PC-3 (cell line): ENCODE data around the gene GPR152. TPM values are rescaled to one million over a fixed set of nuclear protein-coding genes. Genes with fewer than 3 reads are reported as not detected.

Experiments used
- ATAC-seq: fragments of 200-7000 bp; cut with Tn5 transposase; 2 replicates; pipeline ENCODE4 v1.9.1; 2020; ENCODE audit warnings: mild to moderate bottlenecking, moderate library complexity
- BruUV-seq: library from RNA; stranded (reverse); fragments of 400-500 nt; replicated peaks from 2 replicates; lab custom pipeline; 2021; lab: Mats Ljungman, UMichigan
- CTCF ChIA-PET: fragments of 300-600 bp; sonication (Branson Sonifier 250); formaldehyde crosslinking; loops from one replicate; lab custom pipeline; 2022; ENCODE audit warnings: antibody characterized with exemption; lab: Charles Lee
- POLR2A ChIA-PET: fragments of 300-600 bp; sonication (Branson Sonifier 250); formaldehyde crosslinking; loops from one replicate; lab custom pipeline; 2022; ENCODE audit warnings: antibody characterized with exemption; ENCODE audit not compliant: unreplicated experiment; lab: Charles Lee
- DNase-seq: peaks from one replicate; pipeline ENCODE4 v3.0.0-alpha.2; 2015
- H2AFZ ChIP-seq: fragments of 300-600 bp; sonication (generic); 2 replicates; pipeline ENCODE4 v1.6.0; 2016; ENCODE audit warnings: antibody characterized with exemption, low read length
- H3F3A ChIP-seq: fragments of 300-600 bp; sonication (generic); one replicate; pipeline ENCODE4 v1.6.0; 2017; ENCODE audit warnings: antibody characterized with exemption, low read length, control low read depth, mild to moderate bottlenecking; ENCODE audit not compliant: unreplicated experiment
- H3K27ac ChIP-seq: fragments of 300-600 bp; sonication (generic); 2 replicates; pipeline ENCODE4 v1.5.1; 2016; ENCODE audit warnings: mild to moderate bottlenecking, low read length
- H3K27me3 ChIP-seq: fragments of 300-600 bp; sonication (generic); 2 replicates; pipeline ENCODE4 v1.6.1; 2016; ENCODE audit warnings: low read length, mixed read lengths
- H3K36me3 ChIP-seq: fragments of 300-600 bp; sonication (generic); 2 replicates; pipeline ENCODE4 v1.6.1; 2016; ENCODE audit warnings: low read depth, mixed run types, low read length, mixed read lengths
- H3K4me1 ChIP-seq: fragments of 300-600 bp; sonication (generic); 2 replicates; pipeline ENCODE4 v1.5.1; 2016; ENCODE audit warnings: low read length; ENCODE audit not compliant: insufficient read depth
- H3K4me2 ChIP-seq: fragments of 300-600 bp; sonication (generic); 2 replicates; pipeline ENCODE4 v1.6.0; 2016; ENCODE audit warnings: low read length
- H3K4me3 ChIP-seq: fragments of 300-600 bp; sonication (generic); 2 replicates; pipeline ENCODE4 v1.5.1; 2016; ENCODE audit warnings: mild to moderate bottlenecking, low read length, mixed read lengths
- H3K79me2 ChIP-seq: fragments of 300-600 bp; sonication (generic); 2 replicates; pipeline ENCODE4 v1.6.1; 2017; ENCODE audit warnings: low read length, mixed read lengths
- H3K9ac ChIP-seq: fragments of 300-600 bp; sonication (generic); 2 replicates; pipeline ENCODE4 v1.6.0; 2016; ENCODE audit warnings: mild to moderate bottlenecking, low read length
- H3K9me2 ChIP-seq: fragments of 300-600 bp; sonication (generic); replicated peaks from 2 replicates; pipeline ENCODE4 v1.6.1; 2016; ENCODE audit warnings: mixed run types, low read length, mixed read lengths
- H3K9me3 ChIP-seq: fragments of 300-600 bp; sonication (generic); 2 replicates; pipeline ENCODE4 v1.6.1; 2016; ENCODE audit warnings: low read length, mixed read lengths
- H4K20me1 ChIP-seq: fragments of 300-600 bp; sonication (generic); 2 replicates; pipeline ENCODE4 v1.6.1; 2016; ENCODE audit warnings: low read length, mixed read lengths
- EZH2 ChIP-seq: fragments of 300-600 bp; sonication (generic); IDR thresholded peaks from one replicate; pipeline ENCODE4 v1.6.1; 2017; ENCODE audit warnings: antibody characterized with exemption, mild to moderate bottlenecking, low read length; ENCODE audit not compliant: unreplicated experiment
- EZH2phosphoT487 ChIP-seq: fragments of 300-600 bp; sonication (generic); IDR thresholded peaks from 2 replicates; pipeline ENCODE4 v1.6.1; 2018; ENCODE audit warnings: mild to moderate bottlenecking, antibody characterized with exemption, low read length, borderline replicate concordance
- intact Hi-C: fragments of 100-400 bp; cut with micrococcal nuclease; formaldehyde crosslinking; loops from 2 replicates; pipeline ENCODE4 v1.9.0; 2023
- total RNA-seq: library from RNA; depleted of rRNA; stranded (reverse); fragments of >200 nt; gene quantifications from 2 replicates; pipeline ENCODE4 v1.2.3, GENCODE V29; 2014
- TF ChIP-seq, protein P1 (sequence below): fragments of 300-600 bp; sonication (generic); conservative IDR thresholded peaks from 2 replicates; pipeline ENCODE4 v1.5.1; 2017; ENCODE audit warnings: antibody characterized with exemption, low read depth, mild to moderate bottlenecking, low read length

The GPR152 gene
- total RNA-seq, 1 experiment from 2014 or later = not detected

DNA sequence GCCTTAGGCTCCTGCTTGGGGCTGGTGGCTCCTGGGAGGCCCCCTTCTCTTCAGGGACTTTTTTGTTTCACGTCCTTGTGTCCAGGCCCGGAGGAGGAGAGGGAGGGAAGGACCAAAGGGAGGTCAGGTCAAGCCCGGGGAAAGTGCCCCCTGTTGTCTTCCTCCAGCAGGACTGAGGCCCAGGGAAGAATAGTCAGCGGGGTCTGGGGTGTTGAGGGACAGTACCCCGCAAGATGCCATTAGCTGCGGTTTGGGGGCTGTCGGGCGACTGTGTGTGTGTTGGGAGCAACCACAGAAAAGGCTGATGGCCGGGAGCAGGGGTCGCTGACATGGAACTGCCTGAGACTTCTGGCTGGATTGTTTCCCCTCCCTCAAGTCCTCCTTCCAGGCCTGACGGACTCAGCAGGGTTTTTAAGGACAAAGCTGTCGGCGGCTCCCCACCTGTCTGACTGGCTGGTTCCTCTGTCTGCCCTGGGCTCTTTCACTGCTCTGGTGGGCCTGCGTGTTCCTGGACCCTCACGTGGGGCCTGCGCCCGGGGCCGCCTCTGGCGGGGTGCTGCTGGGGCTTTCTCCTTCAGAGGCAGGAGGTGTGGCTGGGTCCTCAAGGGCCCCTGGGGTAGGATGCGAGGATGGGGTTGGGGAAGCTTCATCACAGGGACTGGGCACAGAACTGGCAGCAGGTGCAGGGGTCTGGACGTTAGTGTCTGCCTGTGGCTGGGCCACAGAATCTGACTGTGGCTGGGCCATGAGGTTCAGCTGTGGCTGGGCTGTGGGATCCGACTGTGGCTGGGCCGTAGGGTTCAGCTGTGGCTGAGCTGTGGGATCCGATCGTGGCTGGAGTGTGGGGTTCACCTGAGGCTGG is 1.5 kb downstream of the GPR152 start:
- H3K9me2 ChIP-seq = no peaks in the 10 kb centered on the region
- ATAC-seq = no peak

GRCh38 chr11:67449116-67449844 is 3.2 kb downstream of the GPR152 start:
- Histone ChIP-seq H3K27me3 (no peaks in the 10 kb centered on the region), H2AFZ (no peak overlapping the region), H3K9ac (no peak overlapping the region), H3F3A (no peaks in the 10 kb centered on the region), H3K4me3 (no peak overlapping the region), H3K9me3 (no peaks in the 10 kb centered on the region), H3K9me2 (no peaks in the 10 kb centered on the region), H4K20me1 (no peaks in the 10 kb centered on the region), H3K4me1 (0 out of 2 replicates have a peak, but pooled peaks cover under 1% of the 10 kb centered on the region), H3K79me2 (no peaks in the 10 kb centered on the region), H3K36me3 (no peaks in the 10 kb centered on the region), H3K4me2 (no peak overlapping the region), H3K27ac (no peak overlapping the region)
- no peak for TF ChIP-seq EZH2
- TF ChIP-seq, protein P1, sequence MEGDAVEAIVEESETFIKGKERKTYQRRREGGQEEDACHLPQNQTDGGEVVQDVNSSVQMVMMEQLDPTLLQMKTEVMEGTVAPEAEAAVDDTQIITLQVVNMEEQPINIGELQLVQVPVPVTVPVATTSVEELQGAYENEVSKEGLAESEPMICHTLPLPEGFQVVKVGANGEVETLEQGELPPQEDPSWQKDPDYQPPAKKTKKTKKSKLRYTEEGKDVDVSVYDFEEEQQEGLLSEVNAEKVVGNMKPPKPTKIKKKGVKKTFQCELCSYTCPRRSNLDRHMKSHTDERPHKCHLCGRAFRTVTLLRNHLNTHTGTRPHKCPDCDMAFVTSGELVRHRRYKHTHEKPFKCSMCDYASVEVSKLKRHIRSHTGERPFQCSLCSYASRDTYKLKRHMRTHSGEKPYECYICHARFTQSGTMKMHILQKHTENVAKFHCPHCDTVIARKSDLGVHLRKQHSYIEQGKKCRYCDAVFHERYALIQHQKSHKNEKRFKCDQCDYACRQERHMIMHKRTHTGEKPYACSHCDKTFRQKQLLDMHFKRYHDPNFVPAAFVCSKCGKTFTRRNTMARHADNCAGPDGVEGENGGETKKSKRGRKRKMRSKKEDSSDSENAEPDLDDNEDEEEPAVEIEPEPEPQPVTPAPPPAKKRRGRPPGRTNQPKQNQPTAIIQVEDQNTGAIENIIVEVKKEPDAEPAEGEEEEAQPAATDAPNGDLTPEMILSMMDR = no peak
- TF ChIP-seq EZH2phosphoT487 = no peak
- BruUV-seq = no TSS peak
- intact Hi-C loops = no loop called here
- POLR2A ChIA-PET = no interaction called here
- ATAC-seq (no peak), DNase-seq (no peak)
- CTCF ChIA-PET = no interaction called here

More for the DNA sequence above, 1.5 kb downstream of the GPR152 start:
- Histone ChIP-seq H3K27me3 (no peaks in the 10 kb centered on the region), H3K9me3 (no peaks in the 10 kb centered on the region), H3K4me3 (no peak overlapping the region), H3K4me1 (no peaks in the 10 kb centered on the region), H3K36me3 (no peaks in the 10 kb centered on the region), H2AFZ (no peak overlapping the region), H3K9ac (no peak overlapping the region), H4K20me1 (no peaks in the 10 kb centered on the region), H3K27ac (no peak overlapping the region), H3K79me2 (no peaks in the 10 kb centered on the region), H3F3A (no peaks in the 10 kb centered on the region), H3K4me2 (no peak overlapping the region)
- DNase-seq = no peak
- no TSS peak for BruUV-seq
- CTCF ChIA-PET = no interaction called here
- intact Hi-C loops = no loop called here
- TF ChIP-seq, protein P1 = no peak
- TF ChIP-seq EZH2 = no peak
- POLR2A ChIA-PET = interaction anchor here (0.5 kb wide), 1 partner anchor 12 kb away, joined by 3 read pairs; no protein-coding TSS in a partner anchor
